ENCODE results near the gene SPRY1.

GRCh38 chr4:123446865-123447474 lies 50.4 kb downstream of the SPRY1 start:
- TF ChIP-seq EP300 (IDR thresholded peaks at IDR 0.05) (no peak), CTCF (IDR thresholded peaks at IDR 0.05) (no peak), POLR2AphosphoS5 (IDR thresholded peaks at IDR 0.05) (no peak), POLR2A (IDR thresholded peaks at IDR 0.05) (no peak)
